Neural progenitor cell (in vitro differentiated cells): Measurements from ENCODE around the gene ZMIZ2.

Experiments
- CTCF ChIP-seq: fragments of 200-600 bp; sonication (generic); IDR thresholded peaks from 2 replicates; pipeline ENCODE4 v1.5.1; 2017; ENCODE audit warnings: antibody characterized with exemption, mild to moderate bottlenecking
- EZH2 ChIP-seq: fragments of 200-600 bp; sonication (generic); IDR thresholded peaks from 2 replicates; pipeline ENCODE4 v1.6.1; 2017; ENCODE audit warnings: antibody characterized with exemption, mild to moderate bottlenecking, moderate library complexity

DNA sequence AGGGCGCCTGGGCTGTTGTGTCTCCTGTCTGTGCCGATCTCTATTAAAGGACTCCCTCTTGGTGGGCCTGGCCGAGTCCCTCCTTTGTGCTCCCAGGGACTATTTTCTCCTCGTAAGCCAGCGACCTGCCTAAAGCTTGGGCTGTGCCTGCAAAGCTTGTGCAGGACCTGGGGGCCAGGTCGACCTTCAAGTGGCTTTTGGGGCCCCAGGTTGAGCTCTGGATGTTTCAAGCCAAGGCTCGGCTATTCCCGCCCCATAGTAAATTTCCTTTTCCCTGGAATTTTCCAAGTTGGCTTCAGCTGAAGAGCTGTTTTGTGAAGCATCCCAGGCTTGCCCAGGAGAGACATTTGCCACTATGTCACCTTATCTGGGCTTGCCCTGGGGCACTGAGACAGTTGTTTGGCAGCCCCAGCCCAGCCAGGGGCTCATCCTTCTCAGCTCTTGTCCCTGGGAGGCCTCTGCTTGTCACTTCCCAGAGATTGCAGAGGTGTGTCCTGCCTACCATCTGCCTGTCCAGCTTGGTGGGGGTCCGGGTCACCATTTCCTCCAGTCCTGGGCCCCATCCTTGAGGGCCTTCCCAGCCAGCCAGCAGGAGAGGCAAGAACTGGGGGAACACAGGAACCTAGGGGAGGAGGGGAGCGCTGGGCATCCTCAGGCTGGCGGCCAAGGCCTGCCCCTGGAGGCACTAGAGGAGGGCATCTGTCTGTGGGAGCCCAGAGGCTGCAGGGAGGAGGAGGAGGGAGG is 20.2 kb downstream of the ZMIZ2 start:
- TF ChIP-seq CTCF, result no peak
- TF ChIP-seq EZH2, result no peak
